Measurements from ENCODE around the gene SERINC2.
A peak's percentile ranks its signal among the peaks of the same experiment; 100 is the strongest.

The SERINC2 gene

DNA sequence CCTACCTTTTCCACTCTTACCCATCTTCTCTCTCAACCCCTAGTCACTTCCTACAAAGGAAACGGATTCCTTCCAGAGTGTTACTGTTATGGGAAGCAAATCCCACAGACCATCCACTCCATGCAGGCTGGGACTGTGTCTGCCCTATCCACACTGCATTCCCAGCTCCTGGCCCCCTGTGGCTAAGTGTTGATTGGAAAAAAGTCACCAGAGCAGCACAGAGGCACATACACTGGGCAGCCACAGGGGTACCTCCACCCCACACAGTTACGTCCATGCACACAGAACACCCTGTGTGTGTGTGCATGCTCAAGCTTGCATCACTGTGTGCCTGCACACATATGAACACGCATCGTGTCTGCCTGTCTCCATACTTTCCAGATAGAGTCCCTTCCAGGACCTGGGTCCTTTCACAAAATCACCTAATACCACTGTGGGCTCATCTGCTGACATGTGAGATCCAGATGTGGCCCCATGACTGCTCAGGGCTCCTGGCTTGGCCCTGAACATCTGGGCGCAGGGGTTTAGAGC, 4.2 kb upstream of the SERINC2 start:
- TF ChIP-seq, protein P1, sequence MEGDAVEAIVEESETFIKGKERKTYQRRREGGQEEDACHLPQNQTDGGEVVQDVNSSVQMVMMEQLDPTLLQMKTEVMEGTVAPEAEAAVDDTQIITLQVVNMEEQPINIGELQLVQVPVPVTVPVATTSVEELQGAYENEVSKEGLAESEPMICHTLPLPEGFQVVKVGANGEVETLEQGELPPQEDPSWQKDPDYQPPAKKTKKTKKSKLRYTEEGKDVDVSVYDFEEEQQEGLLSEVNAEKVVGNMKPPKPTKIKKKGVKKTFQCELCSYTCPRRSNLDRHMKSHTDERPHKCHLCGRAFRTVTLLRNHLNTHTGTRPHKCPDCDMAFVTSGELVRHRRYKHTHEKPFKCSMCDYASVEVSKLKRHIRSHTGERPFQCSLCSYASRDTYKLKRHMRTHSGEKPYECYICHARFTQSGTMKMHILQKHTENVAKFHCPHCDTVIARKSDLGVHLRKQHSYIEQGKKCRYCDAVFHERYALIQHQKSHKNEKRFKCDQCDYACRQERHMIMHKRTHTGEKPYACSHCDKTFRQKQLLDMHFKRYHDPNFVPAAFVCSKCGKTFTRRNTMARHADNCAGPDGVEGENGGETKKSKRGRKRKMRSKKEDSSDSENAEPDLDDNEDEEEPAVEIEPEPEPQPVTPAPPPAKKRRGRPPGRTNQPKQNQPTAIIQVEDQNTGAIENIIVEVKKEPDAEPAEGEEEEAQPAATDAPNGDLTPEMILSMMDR (IDR thresholded peaks at IDR 0.05; ENCODE audit: insufficient read depth, low read length, missing control alignments), result no peak
- H3K4me3 ChIP-seq (ENCODE audit: low read depth, low read length), result no peak overlapping the region
- CTCF ChIA-PET, result interaction anchor here (1.9 to 20.6 kb wide), 4 partner anchors 9 to 140 kb away, joined by 5 to 640 read pairs (median 42); no protein-coding TSS in a partner anchor
- DNase-seq (ENCODE audit: low read depth, low spot score), result no peak
- POLR2A ChIA-PET, result interaction anchor here (1.7 kb wide), 1 partner anchor 12 kb away, joined by 10 read pairs; no protein-coding TSS in a partner anchor

DNA sequence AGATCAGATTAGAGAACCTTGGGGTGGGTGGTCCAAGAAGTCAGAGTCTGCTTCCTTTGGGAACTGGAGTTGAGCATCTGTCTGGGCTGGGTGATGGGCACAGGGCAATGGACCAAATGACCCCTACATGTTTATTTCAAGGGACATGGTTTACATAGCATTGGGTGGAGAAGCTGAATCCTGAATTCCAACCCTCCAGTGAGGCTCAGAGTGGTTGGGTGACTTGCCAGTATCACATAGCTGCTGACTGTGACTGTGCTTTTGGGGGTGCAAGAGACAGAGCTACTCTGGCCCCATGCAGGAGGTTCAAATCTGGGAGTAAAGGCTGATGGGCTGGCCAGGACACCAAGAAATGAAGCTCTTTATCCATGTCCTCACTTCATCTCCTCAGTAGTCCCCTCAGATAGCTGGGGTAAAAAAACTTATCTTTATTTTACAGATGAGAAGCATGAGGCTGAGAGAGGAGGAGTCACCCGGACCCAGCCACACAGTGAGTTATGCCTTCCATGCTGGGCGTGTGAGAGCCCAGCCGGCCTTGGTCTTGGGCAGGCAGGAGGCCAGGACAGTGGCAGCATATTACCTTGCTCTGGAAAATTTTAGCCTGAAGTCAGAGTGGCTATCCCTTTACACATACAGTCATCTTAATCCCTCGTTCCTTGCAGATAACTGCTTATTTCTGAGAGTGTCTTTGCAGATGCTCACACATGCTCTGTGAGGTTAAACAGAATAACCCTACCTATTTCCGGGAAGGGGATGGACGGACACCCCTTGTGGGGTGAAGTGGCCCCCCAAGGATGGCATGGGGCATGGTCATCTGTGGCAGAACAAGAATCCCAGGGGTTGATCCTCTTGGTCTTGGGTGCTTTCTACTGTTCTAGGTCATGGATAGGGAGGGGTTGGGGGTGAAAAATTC, 2.8 kb upstream of the SERINC2 start:
- no peak for DNase-seq (ENCODE audit: low read depth, low spot score)
- ChIA-PET CTCF (interaction anchor here (1.0 to 20.6 kb wide), 6 partner anchors 8 to 228 kb away, joined by 3 to 640 read pairs (median 6); no protein-coding TSS in a partner anchor), POLR2A (interaction anchor here (1.7 kb wide), 1 partner anchor 13 kb away, joined by 10 read pairs; no protein-coding TSS in a partner anchor)
- H3K4me3 ChIP-seq (ENCODE audit: low read depth, low read length), result no peak overlapping the region
- TF ChIP-seq, protein P1 (IDR thresholded peaks at IDR 0.05; ENCODE audit: insufficient read depth, low read length, missing control alignments), result no peak

DNA sequence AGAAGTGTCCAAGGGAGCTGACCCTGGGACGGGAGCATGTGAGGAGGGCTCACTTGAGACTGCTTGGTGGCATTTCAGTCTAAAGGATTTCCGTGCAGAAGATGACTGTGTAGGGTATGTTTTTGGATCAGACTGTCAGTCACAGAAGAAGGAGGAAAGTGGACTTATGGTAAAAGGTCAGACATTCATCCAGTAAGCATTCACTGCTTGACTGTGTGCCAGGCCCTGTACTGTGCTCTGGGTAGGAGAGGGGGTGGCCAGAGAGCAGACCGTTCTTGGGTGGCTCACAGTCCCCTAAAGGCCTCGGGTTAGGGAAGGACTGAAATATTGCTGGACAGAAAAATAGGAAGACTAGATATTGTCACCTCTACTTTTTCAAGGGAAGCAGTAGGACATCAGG, 2.1 kb upstream of the SERINC2 start:
- ChIA-PET POLR2A (no interaction called here), CTCF (interaction anchor here (2.1 to 20.6 kb wide), 3 partner anchors 11 to 229 kb away, joined by 5 to 640 read pairs (median 79); no protein-coding TSS in a partner anchor)
- TF ChIP-seq, protein P1 (IDR thresholded peaks at IDR 0.05; ENCODE audit: insufficient read depth, low read length, missing control alignments), result no peak
- no peak overlapping the region for H3K4me3 ChIP-seq (ENCODE audit: low read depth, low read length)
- DNase-seq (ENCODE audit: low read depth, low spot score), result no peak

DNA sequence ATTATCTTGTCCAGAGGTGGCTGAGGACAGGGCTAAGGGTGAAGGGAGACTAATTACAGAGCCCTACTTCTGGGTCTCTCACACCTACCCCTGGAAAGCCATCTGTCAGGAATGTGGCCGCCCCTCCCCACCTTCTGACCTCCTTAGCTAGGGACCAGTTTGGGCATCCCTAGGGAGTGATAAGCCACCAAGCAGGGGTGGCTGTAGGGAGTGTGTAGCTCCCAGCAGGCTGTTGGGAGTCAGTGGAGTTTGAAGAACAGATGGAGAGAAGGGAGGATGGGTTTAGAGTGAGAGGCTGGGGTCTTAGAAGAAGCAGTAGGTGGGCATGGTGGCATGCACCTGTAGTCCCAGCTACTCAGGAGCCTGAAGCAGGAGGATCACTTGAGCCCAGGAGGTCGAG, 808 bp upstream of the SERINC2 start:
- ChIA-PET CTCF (interaction anchor here (1.0 to 20.6 kb wide), 4 partner anchors 10 to 151 kb away, joined by 3 to 640 read pairs (median 41); no protein-coding TSS in a partner anchor), POLR2A (interaction anchor here (1.7 kb wide), 1 partner anchor 15 kb away, joined by 5 read pairs; no protein-coding TSS in a partner anchor)
- no peak for DNase-seq (ENCODE audit: low read depth, low spot score)
- H3K4me3 ChIP-seq (ENCODE audit: low read depth, low read length), result no peak overlapping the region
- TF ChIP-seq, protein P1 (IDR thresholded peaks at IDR 0.05; ENCODE audit: insufficient read depth, low read length, missing control alignments), result no peak

DNA sequence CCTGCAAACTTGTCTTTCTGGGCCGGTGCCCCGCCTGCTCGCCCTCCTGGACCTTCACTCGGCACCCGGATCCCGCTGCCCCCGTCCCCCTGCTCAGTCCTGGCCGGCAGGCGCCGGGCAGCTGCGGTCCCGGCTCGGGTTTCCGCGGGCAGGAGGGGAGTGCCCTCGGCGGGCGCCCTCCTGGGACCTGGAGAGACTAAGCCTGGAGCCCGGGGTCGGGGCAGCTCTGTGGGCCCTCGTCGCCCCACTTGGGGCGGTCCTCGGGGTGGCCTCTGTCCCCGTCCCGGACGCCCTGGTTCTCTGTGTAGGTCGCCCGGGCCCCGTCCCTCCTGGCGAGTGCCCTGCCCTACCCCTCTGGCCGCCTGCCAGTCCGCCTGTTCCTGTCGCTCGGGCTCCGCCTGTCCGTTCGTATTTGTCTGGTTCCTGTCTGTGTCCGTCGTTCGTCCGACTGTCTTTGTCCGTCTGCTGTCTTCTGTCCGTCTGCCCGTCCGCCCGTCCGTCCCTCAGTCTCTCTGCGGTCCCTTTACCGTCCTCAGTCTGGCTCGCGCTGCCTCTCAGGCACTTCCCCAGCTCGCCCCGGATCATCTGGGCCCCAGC, 490 bp downstream of the SERINC2 start:
- TF ChIP-seq, protein P1 (IDR thresholded peaks at IDR 0.05; ENCODE audit: insufficient read depth, low read length, missing control alignments), result no peak
- ChIA-PET CTCF (interaction anchor here (2.1 to 20.6 kb wide), 3 partner anchors 8 to 136 kb away, joined by 7 to 640 read pairs (median 79); no protein-coding TSS in a partner anchor), POLR2A (interaction anchor here (0.5 to 1.7 kb wide), 4 partner anchors 9 to 40 kb away, joined by 3 to 5 read pairs (median 4); partner anchors contain the start of gene FABP3)
- no peak for DNase-seq (ENCODE audit: low read depth, low spot score)
- peak overlapping the region; percentile 58 for H3K4me3 ChIP-seq (ENCODE audit: low read depth, low read length)
